ENCODE results near the gene DEFB125.

GRCh38 chr20:61230-61629, 26.2 kb upstream of the DEFB125 start:
- TF ChIP-seq POLR2A (IDR thresholded peaks at IDR 0.05), result no peak
- TF ChIP-seq CTCF (IDR thresholded peaks at IDR 0.05), result no peak

All from Peyer's patch (tissue), 4 donors.